Common myeloid progenitor, CD34-positive (primary cell): Measurements from ENCODE around the gene RNU1-3.
A peak's percentile ranks its signal among the peaks of the same experiment; 100 is the strongest.
"Not testable (repeated sequence)": the region's sequence is repeated elsewhere in the genome, so short reads cannot be mapped to it uniquely, and the experiment has no call there.

Source experiments
- CTCF ChIA-PET: fragments of 350-600 bp; sonication (Branson Sonifier 250); formaldehyde crosslinking; loops from one replicate; lab custom pipeline; 2021; ENCODE audit warnings: antibody characterized with exemption; lab: Charles Lee
- POLR2A ChIA-PET: fragments of 350-600 bp; sonication (Branson Sonifier 250); formaldehyde crosslinking; loops from one replicate; lab custom pipeline; 2021; ENCODE audit warnings: antibody characterized with exemption; lab: Charles Lee
- DNase-seq, 3 donors: peaks; one replicate each; pipeline versions ENCODE4 v3.0.0 to v3.0.0-alpha.2; 2013
- H3K27ac ChIP-seq, 2 experiments: 1 replicate in 1 of 2; 2 replicates in 1 of 2; pipeline ENCODE4 v1.7.0; 2013; ENCODE audit warnings: inconsistent platforms in 2 of 2, low read length in 2 of 2, mild to moderate bottlenecking in 2 of 2, low read depth in 1 of 2, moderate library complexity in 1 of 2; ENCODE audit not compliant: severe bottlenecking in 2 of 2, insufficient read depth in 1 of 2, poor library complexity in 1 of 2
- H3K27me3 ChIP-seq, 5 experiments: replicated peaks in 2 of 5; 1 replicate in 3 of 5; 2 replicates in 2 of 5; pipeline versions ENCODE4 v1.6.1 to v1.7.0; 2013; ENCODE audit warnings: low read length in 4 of 5, mild to moderate bottlenecking in 2 of 5, moderate library complexity in 2 of 5, inconsistent platforms in 1 of 5; ENCODE audit not compliant: insufficient read depth in 5 of 5, control insufficient read depth in 4 of 5
- H3K36me3 ChIP-seq, 4 experiments: 1 replicate in 2 of 4; 2 replicates in 2 of 4; pipeline versions ENCODE4 v1.6.1 to v1.7.0; 2013; ENCODE audit warnings: low read length in 3 of 4, control low read depth in 1 of 4, mild to moderate bottlenecking in 1 of 4; ENCODE audit not compliant: control insufficient read depth in 4 of 4, insufficient read depth in 4 of 4
- H3K4me1 ChIP-seq, 4 experiments: 1 replicate in 3 of 4; 2 replicates in 1 of 4; pipeline versions ENCODE4 v1.6.1 to v1.7.1; 2013; ENCODE audit warnings: low read length in 3 of 4, mild to moderate bottlenecking in 3 of 4, control low read depth in 1 of 4, inconsistent platforms in 1 of 4, moderate library complexity in 1 of 4; ENCODE audit not compliant: control insufficient read depth in 4 of 4, insufficient read depth in 4 of 4; ENCODE audit errors: control extremely low read depth in 1 of 4
- H3K4me3 ChIP-seq, 7 experiments: 1 replicate in 4 of 7; 2 replicates in 3 of 7; pipeline versions ENCODE4 v1.5.1 to v1.7.0; 2013; ENCODE audit warnings: mild to moderate bottlenecking in 7 of 7, low read length in 6 of 7, moderate library complexity in 6 of 7, inconsistent platforms in 2 of 7, low read depth in 2 of 7, control low read depth in 1 of 7; ENCODE audit not compliant: insufficient read depth in 4 of 7, control insufficient read depth in 1 of 7; ENCODE audit errors: extremely low read depth in 1 of 7
- H3K9me3 ChIP-seq, 5 experiments: 1 replicate in 4 of 5; 2 replicates in 1 of 5; pipeline versions ENCODE4 v1.6.1 to v1.7.1; 2013; ENCODE audit warnings: low read length in 4 of 5, mild to moderate bottlenecking in 2 of 5, inconsistent platforms in 1 of 5, low read depth in 1 of 5, moderate library complexity in 1 of 5; ENCODE audit not compliant: control insufficient read depth in 4 of 5, insufficient read depth in 2 of 5; ENCODE audit errors: control extremely low read depth in 1 of 5
- WGBS: methylation state at CpG from one replicate; pipeline ENCODE4 v1.1.5; 2013; ENCODE audit not compliant: insufficient coverage; 5-methylcytosine and 5-hydroxymethylcytosine counted together

RNU1-3 gene

GRCh38 chr1:16647179-16648176 lies 19.3 kb downstream of the RNU1-3 start:
- peaks cover 0 to 12% (median 5%) of the 10 kb centered on the region in 5 experiments for H3K27me3 ChIP-seq
- POLR2A ChIA-PET, CTCF ChIA-PET, H3K36me3 ChIP-seq, DNase-seq, H3K27ac ChIP-seq, H3K9me3 ChIP-seq: not testable (repeated sequence)
- WGBS: 6% methylated on average over 10 of the region's 84 CpGs
- peak overlapping the region in 2 of 7 experiments; percentile 4 to 50 for H3K4me3 ChIP-seq
- peaks cover 7 to 29% (median 27%) of the 10 kb centered on the region in 4 experiments for H3K4me1 ChIP-seq

- CTCF ChIA-PET, H3K9me3 ChIP-seq, H3K27ac ChIP-seq, H3K4me3 ChIP-seq, POLR2A ChIA-PET, H3K36me3 ChIP-seq, DNase-seq: not testable (repeated sequence)
- WGBS: no CpG with 5 or more reads among the region's 17 CpGs
- H3K4me1 ChIP-seq: peaks cover 7 to 31% (median 28%) of the 10 kb centered on the region in 4 experiments
- H3K27me3 ChIP-seq: peaks cover 0 to 12% (median 5%) of the 10 kb centered on the region in 5 experiments
Observed at GRCh38 chr1:16646716-16647115, 20.0 kb downstream of the RNU1-3 start.

- H3K4me1 ChIP-seq: peaks cover 7 to 31% (median 28%) of the 10 kb centered on the region in 4 experiments
- 94% methylated on average over 14 of the region's 15 CpGs for WGBS
- H3K9me3 ChIP-seq, POLR2A ChIA-PET, H3K27ac ChIP-seq, H3K36me3 ChIP-seq, DNase-seq, H3K4me3 ChIP-seq: not testable (repeated sequence)
- CTCF ChIA-PET: interaction anchor here (0.9 to 1.4 kb wide), 2 partner anchors 20 to 64 kb away, joined by 3 read pairs; no protein-coding TSS in a partner anchor
- peaks cover 0 to 12% (median 5%) of the 10 kb centered on the region in 5 experiments for H3K27me3 ChIP-seq
Observed at GRCh38 chr1:16646061-16646664, 20.6 kb downstream of the RNU1-3 start.

GRCh38 chr1:16645271-16646060 lies 21.3 kb downstream of the RNU1-3 start:
- CTCF ChIA-PET: interaction anchor here (0.6 to 1.4 kb wide), 4 partner anchors 15 to 65 kb away, joined by 3 to 4 read pairs (median 3); no protein-coding TSS in a partner anchor

GRCh38 chr1:16644482-16645270 lies 22.1 kb downstream of the RNU1-3 start:
- WGBS: 3% methylated on average over 55 of the region's 61 CpGs
- peak; percentile 95 to 97 (median 95) for DNase-seq
- not testable (repeated sequence) for H3K9me3 ChIP-seq, H3K36me3 ChIP-seq
- peak overlapping the region; percentile 68 to 100 (median 96) for H3K4me3 ChIP-seq
- peak overlapping the region; percentile 81 to 94 for H3K27ac ChIP-seq
- peaks cover 7 to 31% (median 28%) of the 10 kb centered on the region in 4 experiments for H3K4me1 ChIP-seq
- ChIA-PET POLR2A (interaction anchor here (0.9 to 1.2 kb wide), 2 partner anchors 9 to 131 kb away, joined by 3 to 4 read pairs; no protein-coding TSS in a partner anchor), CTCF (interaction anchor here (0.9 to 1.4 kb wide), 4 partner anchors 14 to 66 kb away, joined by 3 to 4 read pairs (median 3); no protein-coding TSS in a partner anchor)
- H3K27me3 ChIP-seq: peaks cover 0 to 12% (median 5%) of the 10 kb centered on the region in 5 experiments

More at GRCh38 chr1:16645271-16646060, 21.3 kb downstream of the RNU1-3 start:
- H3K36me3 ChIP-seq, H3K9me3 ChIP-seq: not testable (repeated sequence)
- peak in 1 of 3 donors; percentile 15 for DNase-seq
- 88% methylated on average over 7 of the region's 7 CpGs for WGBS
- POLR2A ChIA-PET: interaction anchor here (1.2 kb wide), 1 partner anchor 132 kb away, joined by 4 read pairs; no protein-coding TSS in a partner anchor
- Histone ChIP-seq H3K27ac (peak overlapping the region in 1 of 2 experiments; percentile 94), H3K27me3 (peaks cover 0 to 12% (median 5%) of the 10 kb centered on the region in 5 experiments), H3K4me3 (peak overlapping the region in 2 of 7 experiments; percentile 86 to 100), H3K4me1 (peaks cover 7 to 31% (median 28%) of the 10 kb centered on the region in 4 experiments)

- Histone ChIP-seq H3K27me3 (peaks cover 0 to 9% (median 5%) of the 10 kb centered on the region in 5 experiments), H3K36me3 (peaks cover 0 to 3% (median 0%) of the 10 kb centered on the region in 4 experiments), H3K4me1 (peaks cover 7 to 31% (median 28%) of the 10 kb centered on the region in 4 experiments), H3K9me3 (no peaks in the 10 kb centered on the region), H3K27ac (peak overlapping the region; percentile 81 to 94), H3K4me3 (peak overlapping the region; percentile 68 to 100 (median 96))
- CTCF ChIA-PET: interaction anchor here (1.1 to 1.4 kb wide), 2 partner anchors 14 to 23 kb away, joined by 3 to 4 read pairs; no protein-coding TSS in a partner anchor
- under 1% methylated on average over 16 of the region's 16 CpGs for WGBS
- POLR2A ChIA-PET: interaction anchor here (0.9 to 1.2 kb wide), 2 partner anchors 9 to 131 kb away, joined by 3 to 4 read pairs; no protein-coding TSS in a partner anchor
- no peak for DNase-seq
Observed at GRCh38 chr1:16644193-16644481, 22.6 kb downstream of the RNU1-3 start.
